ENCODE results near the gene ZFPL1.

The ZFPL1 gene

GRCh38 chr11:65108469-65109123 is 24.6 kb downstream of the ZFPL1 start:
- DNase-seq (ENCODE audit: low read depth), result no peak
- no peak overlapping the region for H3K4me3 ChIP-seq (ENCODE audit: low read depth, low read length)
- no peak for TF ChIP-seq POLR2A (IDR thresholded peaks at IDR 0.05; ENCODE audit: extremely low read depth, insufficient read length)
- no peak for TF ChIP-seq CTCF (IDR thresholded peaks at IDR 0.05; ENCODE audit: low read depth, low read length)
- no peak for TF ChIP-seq MAX (IDR thresholded peaks at IDR 0.05; ENCODE audit: low read depth, low read length)
- no peak for TF ChIP-seq MYC (IDR thresholded peaks at IDR 0.05; ENCODE audit: low read depth, low read length)

- no peak for DNase-seq (ENCODE audit: low read depth)
- H3K4me3 ChIP-seq (ENCODE audit: low read depth, low read length), result no peak overlapping the region
Observed at GRCh38 chr11:65109231-65110198, 25.5 kb downstream of the ZFPL1 start.

GRCh38 chr11:65110354-65110861 is 26.4 kb downstream of the ZFPL1 start:
- TF ChIP-seq POLR2A (IDR thresholded peaks at IDR 0.05; ENCODE audit: extremely low read depth, insufficient read length) (peak; percentile 10), MYC (IDR thresholded peaks at IDR 0.05; ENCODE audit: low read depth, low read length) (0 out of 2 replicates have a peak, but pooled peaks have one; percentile 34), MAX (IDR thresholded peaks at IDR 0.05; ENCODE audit: low read depth, low read length) (peak; percentile 65), CTCF (IDR thresholded peaks at IDR 0.05; ENCODE audit: low read depth, low read length) (peak; percentile 91)

More at GRCh38 chr11:65109231-65110198, 25.5 kb downstream of the ZFPL1 start:
- TF ChIP-seq MYC (IDR thresholded peaks at IDR 0.05; ENCODE audit: low read depth, low read length) (no peak), MAX (IDR thresholded peaks at IDR 0.05; ENCODE audit: low read depth, low read length) (no peak), CTCF (IDR thresholded peaks at IDR 0.05; ENCODE audit: low read depth, low read length) (no peak), POLR2A (IDR thresholded peaks at IDR 0.05; ENCODE audit: extremely low read depth, insufficient read length) (peak; percentile 2)

GRCh38 chr11:65111159-65111743 is 27.2 kb downstream of the ZFPL1 start:
- no peak; the same call in 1 of the 2 replicates for TF ChIP-seq MYC (IDR thresholded peaks at IDR 0.05; ENCODE audit: low read depth, low read length)
- no peak overlapping the region for H3K4me3 ChIP-seq (ENCODE audit: low read depth, low read length)
- DNase-seq (ENCODE audit: low read depth), result no peak

More at GRCh38 chr11:65110354-65110861, 26.4 kb downstream of the ZFPL1 start:
- peak; percentile 88 for DNase-seq (ENCODE audit: low read depth)
- H3K4me3 ChIP-seq (ENCODE audit: low read depth, low read length), result no peak overlapping the region

GRCh38 chr11:65111744-65112545 is 27.9 kb downstream of the ZFPL1 start, which contains the start of gene TM7SF2:
Gene TM7SF2 (plus strand): TSS chr11:65111872. CDS start chr11:65112016, 144 bp downstream.
- TF ChIP-seq POLR2A (IDR thresholded peaks at IDR 0.05; ENCODE audit: extremely low read depth, insufficient read length) (peak; percentile 91), CTCF (IDR thresholded peaks at IDR 0.05; ENCODE audit: low read depth, low read length) (no peak), MYC (IDR thresholded peaks at IDR 0.05; ENCODE audit: low read depth, low read length) (no peak), MAX (IDR thresholded peaks at IDR 0.05; ENCODE audit: low read depth, low read length) (no peak)
- peak; percentile 97 for DNase-seq (ENCODE audit: low read depth)
- peak within 1 kb of the TSS; percentile 59 for H3K4me3 ChIP-seq (ENCODE audit: low read depth, low read length)
